GM23338 (cell line): ENCODE measurements around the gene C10orf105.

ENCODE experiments used
- CREB1 ChIP-seq: fragments of 250-450 bp; sonication (Bioruptor Pico); IDR thresholded peaks from 2 replicates; pipeline ENCODE4 v1.5.0; 2020; ENCODE audit warnings: low read depth, mild to moderate bottlenecking, moderate library complexity
- EZH2 ChIP-seq: fragments of 200-600 bp; sonication (generic); IDR thresholded peaks from one replicate; pipeline ENCODE4 v1.8.0; 2017; ENCODE audit warnings: antibody characterized with exemption, mild to moderate bottlenecking, low read depth; ENCODE audit not compliant: unreplicated experiment
- JUNB ChIP-seq: IDR thresholded peaks from one replicate; pipeline ENCODE4 v1.6.1; 2016; ENCODE audit warnings: antibody characterized with exemption; ENCODE audit not compliant: unreplicated experiment
- POLR2AphosphoS5 ChIP-seq: IDR thresholded peaks from 2 replicates; pipeline ENCODE4 v1.6.1; 2016; ENCODE audit warnings: antibody characterized with exemption, low read depth
- TF ChIP-seq, protein P1 (sequence below): IDR thresholded peaks from one replicate; pipeline ENCODE4 v1.6.1; 2018; ENCODE audit warnings: antibody characterized with exemption; ENCODE audit not compliant: unreplicated experiment
- TF ChIP-seq, protein P2 (sequence below), 2 experiments: fragments of 200-600 bp in 1 of 2; sonication (generic) in 1 of 2; conservative IDR thresholded peaks; 2 replicates each; pipeline versions ENCODE4 v1.5.1 to v1.6.1; 2016 to 2017; ENCODE audit warnings: antibody characterized with exemption in 2 of 2, low read depth in 2 of 2, mild to moderate bottlenecking in 2 of 2, moderate library complexity in 1 of 2

DNA sequence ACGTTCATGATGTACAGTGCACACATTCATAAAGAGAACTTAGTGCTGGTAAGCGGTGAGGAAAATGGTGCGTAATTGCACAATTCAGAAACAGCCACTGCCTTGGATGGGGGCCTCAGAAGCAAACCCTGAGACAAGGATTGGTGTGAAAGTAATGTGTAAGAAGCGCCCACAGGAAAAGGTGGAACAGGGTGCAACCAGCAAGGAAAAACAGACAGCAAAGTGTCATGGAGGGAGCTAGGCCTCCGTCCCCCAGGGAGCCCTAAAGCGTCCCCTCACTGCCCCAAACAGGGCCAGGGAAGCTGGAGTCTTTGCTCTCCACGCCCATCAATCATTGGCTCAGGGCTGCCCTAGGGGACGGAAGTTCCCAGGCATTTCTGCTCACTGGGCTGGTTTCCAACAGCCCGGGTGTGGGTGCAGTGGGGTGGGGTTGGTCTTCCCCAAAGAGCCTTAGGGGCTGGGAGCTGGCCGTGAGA lies 9.6 kb upstream of the C10orf105 start:
- TF ChIP-seq, protein P1, sequence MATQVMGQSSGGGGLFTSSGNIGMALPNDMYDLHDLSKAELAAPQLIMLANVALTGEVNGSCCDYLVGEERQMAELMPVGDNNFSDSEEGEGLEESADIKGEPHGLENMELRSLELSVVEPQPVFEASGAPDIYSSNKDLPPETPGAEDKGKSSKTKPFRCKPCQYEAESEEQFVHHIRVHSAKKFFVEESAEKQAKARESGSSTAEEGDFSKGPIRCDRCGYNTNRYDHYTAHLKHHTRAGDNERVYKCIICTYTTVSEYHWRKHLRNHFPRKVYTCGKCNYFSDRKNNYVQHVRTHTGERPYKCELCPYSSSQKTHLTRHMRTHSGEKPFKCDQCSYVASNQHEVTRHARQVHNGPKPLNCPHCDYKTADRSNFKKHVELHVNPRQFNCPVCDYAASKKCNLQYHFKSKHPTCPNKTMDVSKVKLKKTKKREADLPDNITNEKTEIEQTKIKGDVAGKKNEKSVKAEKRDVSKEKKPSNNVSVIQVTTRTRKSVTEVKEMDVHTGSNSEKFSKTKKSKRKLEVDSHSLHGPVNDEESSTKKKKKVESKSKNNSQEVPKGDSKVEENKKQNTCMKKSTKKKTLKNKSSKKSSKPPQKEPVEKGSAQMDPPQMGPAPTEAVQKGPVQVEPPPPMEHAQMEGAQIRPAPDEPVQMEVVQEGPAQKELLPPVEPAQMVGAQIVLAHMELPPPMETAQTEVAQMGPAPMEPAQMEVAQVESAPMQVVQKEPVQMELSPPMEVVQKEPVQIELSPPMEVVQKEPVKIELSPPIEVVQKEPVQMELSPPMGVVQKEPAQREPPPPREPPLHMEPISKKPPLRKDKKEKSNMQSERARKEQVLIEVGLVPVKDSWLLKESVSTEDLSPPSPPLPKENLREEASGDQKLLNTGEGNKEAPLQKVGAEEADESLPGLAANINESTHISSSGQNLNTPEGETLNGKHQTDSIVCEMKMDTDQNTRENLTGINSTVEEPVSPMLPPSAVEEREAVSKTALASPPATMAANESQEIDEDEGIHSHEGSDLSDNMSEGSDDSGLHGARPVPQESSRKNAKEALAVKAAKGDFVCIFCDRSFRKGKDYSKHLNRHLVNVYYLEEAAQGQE, result no peak
- TF ChIP-seq, protein P2, sequence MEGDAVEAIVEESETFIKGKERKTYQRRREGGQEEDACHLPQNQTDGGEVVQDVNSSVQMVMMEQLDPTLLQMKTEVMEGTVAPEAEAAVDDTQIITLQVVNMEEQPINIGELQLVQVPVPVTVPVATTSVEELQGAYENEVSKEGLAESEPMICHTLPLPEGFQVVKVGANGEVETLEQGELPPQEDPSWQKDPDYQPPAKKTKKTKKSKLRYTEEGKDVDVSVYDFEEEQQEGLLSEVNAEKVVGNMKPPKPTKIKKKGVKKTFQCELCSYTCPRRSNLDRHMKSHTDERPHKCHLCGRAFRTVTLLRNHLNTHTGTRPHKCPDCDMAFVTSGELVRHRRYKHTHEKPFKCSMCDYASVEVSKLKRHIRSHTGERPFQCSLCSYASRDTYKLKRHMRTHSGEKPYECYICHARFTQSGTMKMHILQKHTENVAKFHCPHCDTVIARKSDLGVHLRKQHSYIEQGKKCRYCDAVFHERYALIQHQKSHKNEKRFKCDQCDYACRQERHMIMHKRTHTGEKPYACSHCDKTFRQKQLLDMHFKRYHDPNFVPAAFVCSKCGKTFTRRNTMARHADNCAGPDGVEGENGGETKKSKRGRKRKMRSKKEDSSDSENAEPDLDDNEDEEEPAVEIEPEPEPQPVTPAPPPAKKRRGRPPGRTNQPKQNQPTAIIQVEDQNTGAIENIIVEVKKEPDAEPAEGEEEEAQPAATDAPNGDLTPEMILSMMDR (conservative IDR thresholded peaks at IDR 0.05; ENCODE audit: low read depth in 2 of 2), result no peak
- TF ChIP-seq POLR2AphosphoS5, result no peak
- TF ChIP-seq CREB1 (CRISPR knock-in tag), result no peak
- TF ChIP-seq JUNB, result no peak
- no peak for TF ChIP-seq EZH2
